ENCODE data around the gene CYB561A3.

The CYB561A3 gene

GRCh38 chr11:61368646-61369045 is 7.0 kb upstream of the CYB561A3 start:
- no peak for DNase-seq

- no peak for DNase-seq
Measured at GRCh38 chr11:61367406-61367805, 5.7 kb upstream of the CYB561A3 start.

GRCh38 chr11:61364012-61364675 is 2.5 kb upstream of the CYB561A3 start:
- no peak for DNase-seq

GRCh38 chr11:61362542-61362875 is 827 bp upstream of the CYB561A3 start:
- DNase-seq, result peak; percentile 72

- DNase-seq, result no peak
Measured at GRCh38 chr11:61361237-61361740, 393 bp downstream of the CYB561A3 start.

GRCh38 chr11:61359516-61359915 is 2.2 kb downstream of the CYB561A3 start:
- DNase-seq, result no peak

- no peak for DNase-seq
Measured at GRCh38 chr11:61358566-61358965, 3.1 kb downstream of the CYB561A3 start.

GRCh38 chr11:61357894-61358239 is 3.8 kb downstream of the CYB561A3 start:
- DNase-seq, result no peak

- DNase-seq, result peak; percentile 88
Measured at GRCh38 chr11:61357233-61357893, 4.3 kb downstream of the CYB561A3 start.

- DNase-seq, result no peak
Measured at GRCh38 chr11:61356706-61357105, 5.0 kb downstream of the CYB561A3 start.

- no peak for DNase-seq
Measured at GRCh38 chr11:61354208-61354607, 7.5 kb downstream of the CYB561A3 start.

GRCh38 chr11:61353131-61354067 is 8.3 kb downstream of the CYB561A3 start:
- no peak for DNase-seq

GRCh38 chr11:61352038-61352437 is 9.6 kb downstream of the CYB561A3 start:
- no peak for DNase-seq

GRCh38 chr11:61350803-61351202 is 10.9 kb downstream of the CYB561A3 start:
- no peak for DNase-seq

GRCh38 chr11:61350336-61350735 is 11.3 kb downstream of the CYB561A3 start:
- DNase-seq, result no peak

GRCh38 chr11:61349916-61350315 is 11.8 kb downstream of the CYB561A3 start:
- no peak for DNase-seq

- DNase-seq, result peak; percentile 39
Measured at GRCh38 chr11:61349189-61349751, 12.4 kb downstream of the CYB561A3 start.

GRCh38 chr11:61347916-61348461 is 13.7 kb downstream of the CYB561A3 start:
- peak; percentile 98 for DNase-seq

- DNase-seq, result no peak
Measured at GRCh38 chr11:61345954-61346843, 15.5 kb downstream of the CYB561A3 start.

GRCh38 chr11:61345170-61345610 is 16.5 kb downstream of the CYB561A3 start:
- no peak for DNase-seq
